Spleen (tissue), 11 donors: ENCODE results near the gene TEX51. TPM values are rescaled to one million over a fixed set of nuclear protein-coding genes. Genes with fewer than 3 reads are reported as not detected.

Experiments
- DNase-seq: peaks from one replicate; pipeline ENCODE4 v3.0.0-alpha.2; 2020
- H3K27ac ChIP-seq, 8 donors: fragments of 200-600 bp; sonication (generic) in 7 of 8; 1 replicate in 4 of 8; 2 replicates in 4 of 8; pipeline versions ENCODE4 v1.5.0 to v1.8.0; 2016 to 2021; ENCODE audit warnings: inconsistent platforms in 4 of 8, mild to moderate bottlenecking in 4 of 8, moderate library complexity in 1 of 8
- H3K27me3 ChIP-seq, 7 donors: fragments of 200-600 bp; sonication (generic) in 6 of 7; replicated peaks in 1 of 7; 1 replicate in 4 of 7; 2 replicates in 3 of 7; pipeline versions ENCODE4 v1.5.0 to v1.8.0; 2016 to 2021; ENCODE audit warnings: inconsistent platforms in 3 of 7, mild to moderate bottlenecking in 1 of 7
- H3K36me3 ChIP-seq, 6 donors: fragments of 200-600 bp; sonication (generic) in 5 of 6; 1 replicate in 4 of 6; 2 replicates in 2 of 6; pipeline versions ENCODE4 v1.5.0 to v1.8.0; 2016 to 2021; ENCODE audit warnings: inconsistent platforms in 2 of 6
- H3K4me1 ChIP-seq, 6 donors: fragments of 200-600 bp; sonication (generic) in 5 of 6; 1 replicate in 3 of 6; 2 replicates in 3 of 6; pipeline versions ENCODE4 v1.5.0 to v1.8.0; 2016 to 2021; ENCODE audit warnings: inconsistent platforms in 3 of 6
- H3K4me3 ChIP-seq, 8 donors: fragments of 200-600 bp; sonication (generic) in 7 of 8; 1 replicate in 4 of 8; 2 replicates in 4 of 8; pipeline versions ENCODE4 v1.5.0 to v1.8.0; 2016 to 2021; ENCODE audit warnings: inconsistent platforms in 4 of 8, mild to moderate bottlenecking in 4 of 8, moderate library complexity in 2 of 8
- H3K9me3 ChIP-seq, 8 donors: fragments of 200-600 bp; sonication (generic) in 7 of 8; 1 replicate in 4 of 8; 2 replicates in 4 of 8; pipeline versions ENCODE4 v1.5.0 to v1.8.0; 2016 to 2021; ENCODE audit warnings: inconsistent platforms in 4 of 8
- POLR2A ChIP-seq, 3 donors: fragments of 450-650 bp; IDR thresholded peaks; one replicate each; pipeline ENCODE4 v1.5.1; 2017; ENCODE audit warnings: antibody characterized with exemption in 3 of 3, mild to moderate bottlenecking in 1 of 3
- POLR2AphosphoS5 ChIP-seq, 3 donors: sonication (generic); formaldehyde crosslinking; IDR thresholded peaks; one replicate each; pipeline ENCODE4 v1.5.1; 2017; ENCODE audit warnings: antibody characterized with exemption in 3 of 3
- WGBS, 5 donors: extraction: QIAGEN DNeasy Blood & Tissue Kit in 3 of 5; methylation state at CpG; one replicate each; pipeline versions ENCODE4 v1.1.5 to v1.1.7; 2013 to 2018; 5-methylcytosine and 5-hydroxymethylcytosine counted together
- intact Hi-C: fragments of 100-400 bp; cut with DNase I; formaldehyde crosslinking; loops from one replicate; pipeline ENCODE4 v1.15.0; 2023; ENCODE audit warnings: low total_unique reads
- polyA plus RNA-seq, 3 donors: library from polyadenylated mRNA; stranded (reverse); fragments of 200-250 nt; gene quantifications; one replicate each; pipeline ENCODE4 v1.2.1, GENCODE V29; 2013
- total RNA-seq, 7 donors: library from RNA; depleted of rRNA in 3 of 7; stranded (reverse); fragments of >200 nt in 3 of 7; fragmentation: NEBNext Ultra II Directional in 4 of 7; extraction: Animal tissue kit (Norgen Biotek cat#: 25700) in 4 of 7; gene quantifications; one replicate each; pipeline versions ENCODE4 v1.1.0 to v1.2.1, GENCODE V29; 2016 to 2021
- TF ChIP-seq, protein P1 (sequence below), 11 experiments: fragments of 200-600 bp in 7 of 11; fragments of 450-650 bp in 4 of 11; sonication (generic) in 4 of 11; IDR thresholded peaks in 8 of 11; conservative IDR thresholded peaks in 3 of 11; 1 replicate in 7 of 11; 2 replicates in 4 of 11; pipeline versions ENCODE4 v1.4.0 to v1.8.0; 2016 to 2021; ENCODE audit warnings: antibody characterized with exemption in 11 of 11, inconsistent platforms in 4 of 11, mild to moderate bottlenecking in 1 of 11
- donor health status: healthy with polysubstance abuse.
- donor health status: DM: no; HTN: no; CAD: no; lungs with moderate emphysema.
- donor health status: DM: no; HTN: no; CAD: no.
- donor health status: Bipolar disorder and iron deficiency.
- donor health status: healthy.
- donor health status: DM: no; HTN: no; CAD: no.
- donor health status: DM: yes; HTN: yes; CAD: no.

The TEX51 gene
- total and polyA plus RNA-seq, 10 donors: not detected

DNA sequence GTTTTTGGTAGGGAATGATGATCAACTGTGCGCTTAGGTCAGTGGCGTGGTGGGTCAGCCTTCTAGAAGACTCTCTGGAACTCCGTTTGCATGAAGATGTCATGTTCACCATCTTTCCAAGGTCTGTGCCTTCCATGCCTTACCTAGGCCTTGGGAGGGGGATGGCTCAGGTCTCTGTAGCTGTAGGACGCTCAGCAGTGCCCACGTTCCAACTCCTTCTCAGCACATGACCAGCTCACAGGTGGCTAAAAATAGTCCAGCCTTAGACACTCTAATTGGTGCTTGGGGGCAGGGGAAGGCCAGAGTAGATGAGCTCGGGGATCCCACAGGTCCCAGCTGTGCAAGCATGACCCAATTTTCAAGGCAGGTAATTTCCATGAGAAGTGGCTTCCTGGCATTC is 42.3 kb upstream of the TEX51 start:
- Histone ChIP-seq H3K4me1 (no peaks in the 10 kb centered on the region), H3K36me3 (no peaks in the 10 kb centered on the region), H3K27ac (no peak overlapping the region), H3K27me3 (no peaks in the 10 kb centered on the region), H3K9me3 (no peaks in the 10 kb centered on the region), H3K4me3 (no peak overlapping the region)
- WGBS, 5 donors: 60 to 81% (median 70%) methylated on average over 5 to 6 of the region's 6 CpGs
- intact Hi-C loops: no loop called here
- no peak for TF ChIP-seq POLR2AphosphoS5 (IDR thresholded peaks at IDR 0.05)
- TF ChIP-seq POLR2A (IDR thresholded peaks at IDR 0.05): no peak
- TF ChIP-seq, protein P1, sequence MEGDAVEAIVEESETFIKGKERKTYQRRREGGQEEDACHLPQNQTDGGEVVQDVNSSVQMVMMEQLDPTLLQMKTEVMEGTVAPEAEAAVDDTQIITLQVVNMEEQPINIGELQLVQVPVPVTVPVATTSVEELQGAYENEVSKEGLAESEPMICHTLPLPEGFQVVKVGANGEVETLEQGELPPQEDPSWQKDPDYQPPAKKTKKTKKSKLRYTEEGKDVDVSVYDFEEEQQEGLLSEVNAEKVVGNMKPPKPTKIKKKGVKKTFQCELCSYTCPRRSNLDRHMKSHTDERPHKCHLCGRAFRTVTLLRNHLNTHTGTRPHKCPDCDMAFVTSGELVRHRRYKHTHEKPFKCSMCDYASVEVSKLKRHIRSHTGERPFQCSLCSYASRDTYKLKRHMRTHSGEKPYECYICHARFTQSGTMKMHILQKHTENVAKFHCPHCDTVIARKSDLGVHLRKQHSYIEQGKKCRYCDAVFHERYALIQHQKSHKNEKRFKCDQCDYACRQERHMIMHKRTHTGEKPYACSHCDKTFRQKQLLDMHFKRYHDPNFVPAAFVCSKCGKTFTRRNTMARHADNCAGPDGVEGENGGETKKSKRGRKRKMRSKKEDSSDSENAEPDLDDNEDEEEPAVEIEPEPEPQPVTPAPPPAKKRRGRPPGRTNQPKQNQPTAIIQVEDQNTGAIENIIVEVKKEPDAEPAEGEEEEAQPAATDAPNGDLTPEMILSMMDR (IDR thresholded peaks at IDR 0.05 in 8 of 11, conservative IDR thresholded peaks at IDR 0.05 in 3 of 11): no peak
- DNase-seq: no peak

DNA sequence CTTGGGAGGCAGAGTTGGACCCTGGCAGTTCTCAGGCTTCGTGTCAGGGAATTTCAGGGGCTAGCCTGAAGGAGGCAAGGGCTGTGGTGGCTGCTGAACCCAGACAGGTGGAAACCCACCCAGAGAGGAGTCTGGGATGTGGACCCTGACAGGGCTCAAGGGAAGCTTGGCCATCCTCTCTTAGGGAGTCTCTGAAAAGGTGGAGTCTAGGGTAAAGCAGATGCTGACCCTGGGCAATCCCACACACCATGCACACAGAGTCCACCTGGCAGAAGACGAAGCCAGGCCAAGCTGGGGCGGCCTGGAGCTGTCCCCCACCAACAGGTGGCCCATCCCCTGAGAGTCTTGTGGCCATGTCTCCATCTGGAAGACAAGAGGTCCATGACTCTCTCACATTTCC is 41.2 kb upstream of the TEX51 start:
- intact Hi-C loops: no loop called here
- no peak for DNase-seq
- Histone ChIP-seq H3K36me3 (no peaks in the 10 kb centered on the region), H3K4me1 (no peaks in the 10 kb centered on the region), H3K4me3 (no peak overlapping the region), H3K27me3 (no peaks in the 10 kb centered on the region), H3K9me3 (no peaks in the 10 kb centered on the region), H3K27ac (no peak overlapping the region)
- TF ChIP-seq POLR2AphosphoS5 (IDR thresholded peaks at IDR 0.05): no peak
- TF ChIP-seq, protein P1 (IDR thresholded peaks at IDR 0.05 in 8 of 11, conservative IDR thresholded peaks at IDR 0.05 in 3 of 11): no peak
- TF ChIP-seq POLR2A (IDR thresholded peaks at IDR 0.05): no peak
- WGBS, 5 donors: 69 to 84% (median 75%) methylated on average over 3 of the region's 3 CpGs

GRCh38 chr2:126858013-126858412 is 40.7 kb upstream of the TEX51 start:
- Histone ChIP-seq H3K27ac (no peak overlapping the region), H3K4me1 (no peaks in the 10 kb centered on the region), H3K4me3 (no peak overlapping the region), H3K36me3 (no peaks in the 10 kb centered on the region), H3K9me3 (no peaks in the 10 kb centered on the region), H3K27me3 (no peaks in the 10 kb centered on the region)
- 71 to 84% (median 79%) methylated on average over 4 of the region's 4 CpGs for WGBS, 5 donors
- no peak for DNase-seq
- intact Hi-C loops: no loop called here
- TF ChIP-seq POLR2A (IDR thresholded peaks at IDR 0.05) (no peak), POLR2AphosphoS5 (IDR thresholded peaks at IDR 0.05) (no peak)
- TF ChIP-seq, protein P1 (IDR thresholded peaks at IDR 0.05 in 8 of 11, conservative IDR thresholded peaks at IDR 0.05 in 3 of 11): no peak

DNA sequence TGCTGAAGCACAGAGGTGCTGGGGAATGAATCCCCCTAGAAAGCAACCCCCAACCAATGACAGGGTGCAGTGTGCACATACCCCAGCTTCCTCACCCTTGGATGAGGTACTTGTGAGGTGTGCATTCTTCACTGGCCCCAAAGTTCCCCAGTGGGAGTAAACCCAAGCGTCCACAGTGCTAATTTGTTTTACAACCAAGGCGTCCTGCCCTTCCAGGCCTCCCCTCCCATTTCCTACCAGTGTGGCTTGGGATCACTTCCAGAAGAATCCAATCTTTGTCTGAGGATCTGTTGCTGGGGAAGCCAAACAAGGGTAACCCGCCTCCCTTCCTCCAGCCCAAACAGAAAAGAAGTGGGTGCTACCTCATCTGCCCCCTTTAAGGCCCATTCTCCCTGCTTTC is 40.3 kb upstream of the TEX51 start:
- no peaks in the 10 kb centered on the region for H3K27me3 ChIP-seq
- WGBS, 5 donors: 51 to 81% (median 76%) methylated on average over 3 of the region's 3 CpGs
- DNase-seq: no peak
- intact Hi-C loops: no loop called here
- TF ChIP-seq POLR2AphosphoS5 (IDR thresholded peaks at IDR 0.05) (no peak), POLR2A (IDR thresholded peaks at IDR 0.05) (no peak)
- TF ChIP-seq, protein P1 (IDR thresholded peaks at IDR 0.05 in 8 of 11, conservative IDR thresholded peaks at IDR 0.05 in 3 of 11): no peak
- H3K36me3 ChIP-seq: no peaks in the 10 kb centered on the region
- no peaks in the 10 kb centered on the region for H3K4me1 ChIP-seq
- H3K27ac ChIP-seq: no peak overlapping the region
- H3K9me3 ChIP-seq: no peaks in the 10 kb centered on the region
- H3K4me3 ChIP-seq: no peak overlapping the region
